ENCODE data around the gene AASS. TPM values are rescaled to one million over a fixed set of nuclear protein-coding genes. Genes with fewer than 3 reads are reported as not detected.
A peak's percentile ranks its signal among the peaks of the same experiment; 100 is the strongest.
"Not testable (repeated sequence)": the region's sequence is repeated elsewhere in the genome, so short reads cannot be mapped to it uniquely, and the experiment has no call there.

AASS gene
- total RNA-seq, result 10 to 100 TPM; 23.6 to 83.0 (median 39.0) TPM
- long read RNA-seq, partial matches to known transcripts, result 5 of 9 reads
- long read RNA-seq, other reads (novel, unspliced or antisense), result 2 of 9 reads

- TF ChIP-seq POLR2A (IDR thresholded peaks at IDR 0.05) (peak; percentile 58), CTCF (IDR thresholded peaks at IDR 0.05) (no peak)
- Histone ChIP-seq H3K27me3 (no peaks in the 10 kb centered on the region), H3K9me3 (no peaks in the 10 kb centered on the region), H3K27ac (peak within 1 kb of the TSS; percentile 94 to 99 (median 97)), H3K36me3 (no peaks in the 10 kb centered on the region), H3K4me1 (peaks cover 0 to 29% (median 3%) of the 10 kb centered on the region in 4 donors), H3K4me3 (peak within 1 kb of the TSS; percentile 81 to 90 (median 89))
- peak; percentile 94 to 98 (median 97) for ATAC-seq
- intact Hi-C loops (cut with DNase I), result no loop called here
- under 1% methylated on average over 46 of the region's 69 CpGs for WGBS (ENCODE audit: insufficient coverage, low coverage, low lambda C conversion rate, missing lambda C conversion rate)
- DNase-seq, result peak; percentile 97 to 99 (median 99)
These were observed at the start of gene AASS for GRCh38 chr7:122143751-122144711. AASS (minus strand) TSS chr7:122144249; CDS start chr7:122133726, 10,523 bp downstream.

GRCh38 chr7:122188785-122189184 lies 44.7 kb upstream of the AASS start:
- intact Hi-C loops (cut with DNase I), result no loop called here
- Histone ChIP-seq H3K4me3 (no peak overlapping the region), H3K4me1 (no peaks in the 10 kb centered on the region), H3K36me3 (no peaks in the 10 kb centered on the region), H3K27ac (no peak overlapping the region), H3K27me3 (no peaks in the 10 kb centered on the region), H3K9me3 (no peaks in the 10 kb centered on the region)
- TF ChIP-seq POLR2A (IDR thresholded peaks at IDR 0.05) (no peak), CTCF (IDR thresholded peaks at IDR 0.05) (no peak)
- no peak for ATAC-seq
- no peak for DNase-seq

GRCh38 chr7:122183106-122183505 lies 39.1 kb upstream of the AASS start:
- no peak for ATAC-seq
- no peaks in the 10 kb centered on the region for H3K4me1 ChIP-seq

GRCh38 chr7:122182081-122182480 lies 38.0 kb upstream of the AASS start:
- intact Hi-C loops (cut with DNase I), result no loop called here
- Histone ChIP-seq H3K4me3 (no peak overlapping the region), H3K9me3 (no peaks in the 10 kb centered on the region), H3K4me1 (no peaks in the 10 kb centered on the region), H3K27ac (no peak overlapping the region), H3K27me3 (no peaks in the 10 kb centered on the region), H3K36me3 (no peaks in the 10 kb centered on the region)
- WGBS (ENCODE audit: insufficient coverage, low coverage, low lambda C conversion rate, missing lambda C conversion rate), result 86% methylated on average over 1 of the region's 1 CpG
- DNase-seq (no peak), ATAC-seq (no peak)
- TF ChIP-seq CTCF (IDR thresholded peaks at IDR 0.05) (no peak), POLR2A (IDR thresholded peaks at IDR 0.05) (no peak)

More at GRCh38 chr7:122183106-122183505, 39.1 kb upstream of the AASS start:
- intact Hi-C loops (cut with DNase I), result no loop called here
- TF ChIP-seq POLR2A (IDR thresholded peaks at IDR 0.05) (no peak), CTCF (IDR thresholded peaks at IDR 0.05) (no peak)
- no peaks in the 10 kb centered on the region for H3K27me3 ChIP-seq
- no CpG with 5 or more reads among the region's 3 CpGs for WGBS (ENCODE audit: insufficient coverage, low coverage, low lambda C conversion rate, missing lambda C conversion rate)
- H3K27ac ChIP-seq, result no peak overlapping the region
- H3K4me3 ChIP-seq, result no peak overlapping the region
- H3K9me3 ChIP-seq, result no peaks in the 10 kb centered on the region
- no peak for DNase-seq
- no peaks in the 10 kb centered on the region for H3K36me3 ChIP-seq

GRCh38 chr7:122172144-122172543 lies 28.1 kb upstream of the AASS start:
- H3K27me3 ChIP-seq; ATAC-seq; H3K36me3 ChIP-seq; H3K4me3 ChIP-seq; DNase-seq; H3K27ac ChIP-seq; H3K4me1 ChIP-seq; H3K9me3 ChIP-seq; intact Hi-C loops (cut with DNase I): not testable (repeated sequence)
- 48% methylated on average over 2 of the region's 2 CpGs for WGBS (ENCODE audit: insufficient coverage, low coverage, low lambda C conversion rate, missing lambda C conversion rate)
